Stimulated activated CD4-positive, alpha-beta T cell treated with anti-CD3 and anti-CD28 coated beads, Interleukin-4, amount 100 ng/mL, for 24 hours (primary cell): ENCODE data around the gene VWA3A.
"Not testable (repeated sequence)": the region's sequence is repeated elsewhere in the genome, so short reads cannot be mapped to it uniquely, and the experiment has no call there.

Experiments
- DNase-seq: peaks from one replicate; pipeline ENCODE4 v3.0.0-alpha.2; 2020

VWA3A gene

DNA sequence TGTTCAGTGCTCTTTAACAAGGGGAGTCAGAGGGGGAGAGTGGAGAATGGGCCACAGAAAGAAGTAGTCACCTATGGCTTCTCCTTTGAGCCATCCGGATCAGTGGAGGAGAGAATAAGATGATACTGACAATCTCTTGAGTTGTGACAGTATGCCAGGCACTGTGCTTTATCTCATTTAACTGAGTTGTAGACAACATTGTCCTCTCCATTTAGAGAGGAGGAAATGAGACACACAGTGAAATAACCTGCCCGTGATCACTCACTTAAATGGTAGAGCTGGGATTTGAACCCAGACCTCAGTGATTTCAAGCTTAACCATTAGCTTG, 95.9 kb downstream of the VWA3A start:
- no peak for DNase-seq

DNA sequence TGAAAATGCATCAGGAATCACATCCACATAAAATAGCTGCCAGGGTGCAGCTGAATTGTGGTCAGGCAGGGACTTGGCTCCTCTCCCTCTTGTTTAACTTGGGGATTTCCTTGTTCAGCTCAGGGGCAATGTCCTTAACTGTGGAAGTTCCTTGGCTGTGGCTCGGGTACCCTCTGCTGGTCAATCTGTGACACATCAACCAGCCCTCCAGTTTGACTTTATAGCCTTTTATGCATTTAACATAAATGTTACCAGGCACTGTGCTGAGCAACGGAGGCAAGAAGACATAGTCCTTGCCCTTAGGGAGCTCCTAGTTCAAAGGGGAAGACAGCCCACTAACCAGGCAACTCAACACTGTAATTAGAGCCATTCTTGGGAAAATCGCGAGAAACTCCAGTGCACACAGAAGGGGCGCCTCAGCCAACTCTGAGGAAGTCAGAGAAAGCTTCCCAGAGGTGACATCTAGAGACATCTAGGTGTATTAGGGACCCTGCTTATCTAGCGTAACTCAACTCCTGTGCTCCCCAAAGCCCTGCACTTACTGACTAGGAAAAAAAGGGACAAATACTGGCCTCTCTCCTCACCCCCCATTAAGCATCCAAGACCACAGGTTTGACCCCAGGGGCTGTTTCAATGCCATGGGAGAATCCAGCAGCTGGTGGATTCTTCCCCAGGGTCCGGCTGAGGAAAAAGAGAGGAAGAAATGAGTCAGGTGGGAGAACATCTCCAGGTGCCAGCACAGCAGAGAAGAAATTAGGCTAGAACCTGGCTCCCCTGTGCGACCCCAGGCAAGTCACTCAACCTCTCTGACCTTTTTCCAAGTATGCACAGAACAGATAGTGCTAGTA, 96.5 kb downstream of the VWA3A start:
- DNase-seq = peak; percentile 72

DNA sequence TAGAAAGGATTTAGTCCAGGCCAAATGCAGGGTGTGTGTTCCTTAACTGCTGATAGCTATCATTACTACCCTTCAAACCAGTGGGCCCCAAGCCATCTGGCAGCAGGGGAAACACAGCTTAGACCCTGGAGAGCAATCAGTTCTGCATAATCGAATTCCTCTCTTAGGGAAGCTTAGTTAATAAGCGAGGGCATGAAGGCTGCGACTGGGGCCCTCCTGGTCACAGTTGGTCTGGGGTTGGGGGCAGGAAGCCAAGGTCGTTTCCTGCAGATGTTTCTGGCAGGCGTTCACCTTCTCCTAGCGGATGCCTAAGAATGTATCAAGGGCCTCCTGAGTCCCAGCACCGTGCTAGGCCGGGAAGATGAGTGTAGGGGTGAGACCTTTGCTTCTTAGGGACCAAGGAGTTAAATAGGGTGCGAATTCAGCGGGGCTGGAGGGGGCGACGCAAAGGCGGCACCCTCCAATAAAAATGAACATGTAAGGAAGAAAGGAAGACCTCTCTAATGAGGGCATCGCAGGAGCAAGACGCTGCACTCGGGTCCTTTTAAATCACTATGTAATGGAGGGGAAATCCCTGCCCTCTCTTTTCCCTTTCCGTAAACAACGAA, 97.2 kb downstream of the VWA3A start:
- no peak for DNase-seq

DNA sequence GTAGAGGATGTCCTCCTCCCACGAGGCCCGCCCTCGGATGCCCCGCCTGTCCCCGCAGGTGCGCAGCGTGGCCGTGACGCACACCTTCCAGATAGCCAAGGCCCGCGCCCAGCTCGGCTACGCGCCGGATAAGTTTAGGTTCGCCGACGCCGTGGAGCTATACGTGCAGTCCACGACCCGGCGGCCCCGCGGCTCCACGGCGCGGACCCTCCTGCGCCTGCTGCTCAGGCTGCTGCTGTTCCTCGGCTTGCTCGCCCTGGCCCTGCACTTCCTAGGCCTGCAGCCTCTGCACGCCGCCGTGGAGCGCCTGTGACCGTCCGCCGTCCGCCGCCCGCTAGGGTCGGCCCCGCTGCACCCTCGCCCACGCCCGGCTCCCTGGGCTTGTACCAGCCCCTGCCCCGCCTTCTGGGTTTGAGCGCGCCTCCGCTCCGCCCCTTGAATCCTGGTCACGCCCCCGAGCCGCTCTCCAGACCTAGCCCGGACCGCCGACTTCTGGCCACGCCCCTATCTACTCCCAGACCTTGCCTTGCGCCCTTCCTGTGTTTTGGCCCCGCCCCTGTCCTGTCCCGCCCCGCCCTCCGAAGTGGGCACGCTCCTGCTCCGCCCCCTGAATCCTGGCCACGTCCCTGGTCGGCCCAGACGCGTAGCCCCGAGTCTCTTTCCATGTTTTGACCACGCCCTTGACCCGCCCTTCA, 97.9 kb downstream of the VWA3A start:
- peak; percentile 99 for DNase-seq

DNA sequence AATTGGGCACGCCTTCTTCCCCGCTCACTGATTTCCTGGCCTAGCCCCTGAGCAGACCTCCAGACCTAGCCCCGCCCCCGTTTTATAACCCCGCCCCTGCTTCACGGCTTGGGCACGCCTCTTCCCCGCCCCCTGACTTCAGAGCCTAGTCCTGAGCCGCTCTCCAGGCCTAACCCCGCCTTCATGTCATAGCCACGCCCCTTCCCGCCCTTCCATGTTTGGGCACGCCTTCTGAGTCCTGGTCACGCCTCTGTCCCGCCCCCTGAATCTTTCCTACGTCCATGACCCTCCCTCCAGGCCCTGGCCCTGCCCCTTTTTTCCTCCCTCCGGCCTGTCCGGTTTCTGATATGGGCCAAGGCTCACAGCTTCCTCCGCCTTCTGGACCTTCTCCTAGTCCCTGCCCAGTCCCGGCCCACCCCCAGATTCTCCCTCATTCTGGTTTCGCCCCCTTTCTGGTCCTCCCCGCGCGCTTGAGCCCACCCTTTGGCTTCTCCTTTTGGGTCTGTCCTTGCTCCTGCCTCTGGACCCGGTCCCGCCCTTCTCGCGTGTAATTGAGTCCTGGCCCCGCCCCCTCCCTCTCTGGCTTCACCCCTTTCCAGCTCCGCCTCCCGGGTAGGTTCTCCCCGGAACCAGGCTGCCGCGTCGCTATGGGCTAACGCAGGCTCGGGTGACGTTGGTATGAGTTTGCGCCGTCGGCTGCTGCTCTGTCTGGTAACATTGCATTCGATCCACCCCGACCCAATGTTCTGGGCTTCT, 98.6 kb downstream of the VWA3A start:
- peak; percentile 99 for DNase-seq

DNA sequence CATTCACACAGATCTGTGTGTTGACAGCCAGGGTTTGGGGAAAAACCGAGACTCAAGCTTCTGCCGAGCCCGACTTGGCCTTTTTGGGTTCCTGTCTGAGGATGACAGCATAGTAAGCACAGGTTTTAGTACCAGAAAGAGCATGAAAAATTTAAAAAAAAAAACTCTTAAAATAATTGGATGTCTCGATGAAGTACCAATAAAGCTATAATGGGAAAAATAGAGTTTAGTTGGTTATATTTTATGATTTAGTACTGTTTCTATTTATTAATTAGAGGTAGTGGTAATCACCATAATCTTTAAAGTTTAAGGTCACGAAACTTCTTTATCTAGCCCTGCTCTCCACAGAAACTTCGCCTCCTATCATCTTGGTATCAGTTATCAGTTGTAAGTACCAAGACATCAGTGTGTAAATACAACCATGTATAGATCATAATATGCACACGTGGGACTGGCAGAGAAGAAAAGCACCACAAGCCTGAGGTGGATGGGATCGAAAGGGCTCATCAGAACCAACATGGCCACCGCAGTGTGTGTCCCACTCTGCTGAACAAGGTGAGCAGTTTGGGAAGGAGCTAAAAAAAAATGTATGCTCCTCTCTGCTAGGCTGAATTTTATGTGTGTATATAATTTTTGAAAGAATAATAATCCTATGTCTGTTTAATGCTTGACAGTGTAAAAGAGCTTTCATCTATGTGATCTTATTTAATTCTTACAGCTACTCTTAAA, 99.4 kb downstream of the VWA3A start:
- DNase-seq = peak; percentile 43

DNA sequence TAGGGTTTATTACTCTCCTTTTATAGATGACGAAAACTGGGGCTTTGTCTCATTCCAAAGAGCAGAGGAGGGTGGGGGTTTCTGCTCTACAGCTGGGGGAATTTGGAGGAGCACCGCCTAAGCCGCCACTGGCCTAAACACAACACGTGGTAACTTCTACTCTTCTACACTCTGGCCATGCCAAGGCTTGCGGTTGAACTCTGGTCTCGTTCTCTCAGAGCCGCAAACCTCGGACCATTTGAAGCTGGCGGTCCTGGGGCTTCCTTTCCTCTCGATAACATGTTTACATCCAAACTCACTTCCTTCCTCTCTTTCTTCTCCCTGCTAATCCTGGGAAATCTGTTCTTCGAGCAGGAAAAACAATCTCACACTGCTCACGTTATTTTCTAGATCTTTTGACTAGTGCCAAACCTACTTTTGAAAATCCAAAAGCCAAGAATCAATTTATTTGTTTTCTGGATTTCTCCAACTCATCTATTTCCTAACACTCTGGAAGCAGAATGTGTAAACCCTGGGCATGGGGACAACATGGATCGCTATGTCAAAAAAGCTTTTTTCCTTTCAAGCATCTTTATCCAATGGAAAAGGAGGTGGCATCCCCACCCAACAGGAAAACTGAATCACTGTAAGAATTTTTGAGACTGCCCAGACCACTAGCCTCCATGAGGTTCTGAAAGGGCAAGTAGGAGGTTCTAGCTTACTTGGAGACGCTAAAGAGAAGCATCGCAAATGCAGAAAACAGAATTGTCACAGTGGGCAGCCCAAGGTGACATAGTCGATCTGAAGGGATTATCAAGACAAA, 100.1 kb downstream of the VWA3A start:
- DNase-seq = peak; percentile 78

DNA sequence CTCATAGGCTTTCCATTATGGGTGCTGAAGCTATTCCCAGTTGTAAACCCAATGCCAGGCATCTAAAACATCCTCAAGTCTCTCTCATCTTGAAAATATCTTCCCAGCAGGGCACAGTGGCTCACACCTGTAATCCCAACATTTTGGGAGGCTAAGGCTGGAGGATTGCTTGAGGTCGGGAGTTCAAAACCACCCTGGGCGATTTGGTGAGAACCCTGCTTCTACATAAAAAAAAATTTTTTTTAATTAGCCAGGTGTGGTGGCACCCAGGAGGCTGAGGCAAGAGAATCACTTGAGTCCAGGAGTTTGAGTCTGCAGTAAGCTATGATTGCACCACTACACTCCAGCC, 100.7 kb downstream of the VWA3A start:
- DNase-seq = no peak

DNA sequence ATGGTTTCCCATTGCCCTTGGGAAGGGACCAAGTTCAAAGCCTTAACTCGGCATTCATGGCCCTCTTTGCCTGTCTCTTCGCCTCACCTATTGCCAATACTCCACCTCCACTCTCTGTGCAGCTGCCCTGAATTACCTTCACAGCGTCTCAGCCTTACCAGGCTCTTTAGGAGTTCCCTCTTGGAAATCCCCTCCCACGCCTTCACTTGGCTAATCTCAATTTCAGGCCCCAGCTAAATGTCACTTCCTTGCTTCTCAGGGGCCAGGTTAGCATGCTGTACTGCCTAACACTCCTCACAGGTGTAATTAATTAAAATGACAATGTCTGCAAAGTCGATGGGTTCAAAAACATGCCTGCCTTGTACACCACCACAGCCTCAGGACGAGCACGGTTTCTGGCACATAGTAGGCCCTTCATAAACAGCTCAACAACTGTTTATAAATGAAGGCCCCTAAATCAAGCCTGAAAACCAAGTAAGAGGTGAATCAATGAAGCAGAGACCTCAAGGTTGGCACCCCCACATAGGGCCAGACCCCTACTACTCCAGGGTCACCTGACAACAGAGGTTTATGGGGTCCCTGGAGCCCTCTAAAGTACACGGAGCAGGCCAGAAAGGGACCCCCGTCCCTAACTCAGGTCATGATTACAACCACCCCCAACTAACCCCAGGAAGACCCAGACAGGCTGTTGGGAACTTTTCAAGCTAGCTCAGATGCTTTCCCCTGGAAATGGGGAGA, 102.5 kb downstream of the VWA3A start:
- no peak for DNase-seq

DNA sequence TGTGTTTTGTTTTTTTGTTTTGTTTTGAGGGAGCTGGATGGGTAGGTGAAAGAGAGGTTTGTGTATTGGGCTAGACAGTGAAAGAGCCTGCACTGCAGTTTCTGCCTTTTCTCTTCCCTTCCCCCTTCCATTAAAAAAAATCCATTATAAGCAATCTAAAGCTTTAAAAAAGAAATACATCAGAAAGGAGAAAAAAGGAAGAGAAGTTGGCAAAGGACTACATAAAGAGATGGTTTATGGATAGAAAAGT, 103.0 kb downstream of the VWA3A start:
- no peak for DNase-seq

DNA sequence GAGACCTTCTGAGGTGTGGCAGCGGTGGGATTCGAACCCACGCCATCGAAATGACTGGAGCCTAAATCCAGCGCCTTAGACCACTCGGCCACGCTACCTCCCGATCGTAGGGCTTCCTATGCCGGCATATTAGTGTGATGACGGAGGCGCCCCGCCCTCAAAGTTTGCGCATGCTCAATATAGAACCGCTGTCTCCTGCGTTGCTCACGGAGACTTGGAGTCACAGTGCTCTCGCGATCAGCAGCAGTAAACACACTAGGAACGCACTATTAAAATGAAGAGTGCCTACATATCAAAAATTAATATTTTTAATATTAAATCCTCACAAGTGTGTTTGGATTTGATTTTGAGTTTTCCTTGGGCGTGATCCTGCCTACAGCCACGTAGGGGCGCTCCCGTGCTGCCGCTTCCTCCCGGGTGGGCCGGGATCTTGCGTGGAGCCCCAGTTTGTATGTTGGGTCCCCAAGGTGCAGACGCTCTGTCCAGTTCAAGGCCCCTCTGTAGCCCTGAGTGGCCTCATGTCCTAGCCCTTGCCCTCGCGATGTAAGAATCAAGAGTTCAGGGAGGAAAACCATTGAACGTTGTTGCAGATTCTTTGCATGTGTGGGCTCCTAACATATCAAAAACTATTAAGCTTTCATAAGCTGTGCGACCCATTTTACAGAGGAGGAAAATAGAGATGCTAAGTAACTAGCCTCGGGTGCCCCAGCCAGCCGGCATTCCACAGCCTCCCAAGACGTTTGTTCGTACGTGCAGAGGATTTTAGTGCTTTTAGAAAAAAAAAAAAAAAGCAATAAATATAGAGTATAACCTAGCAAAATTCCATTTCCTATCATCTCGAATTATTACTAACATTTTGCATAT, 103.6 kb downstream of the VWA3A start:
- peak; percentile 93 for DNase-seq

DNA sequence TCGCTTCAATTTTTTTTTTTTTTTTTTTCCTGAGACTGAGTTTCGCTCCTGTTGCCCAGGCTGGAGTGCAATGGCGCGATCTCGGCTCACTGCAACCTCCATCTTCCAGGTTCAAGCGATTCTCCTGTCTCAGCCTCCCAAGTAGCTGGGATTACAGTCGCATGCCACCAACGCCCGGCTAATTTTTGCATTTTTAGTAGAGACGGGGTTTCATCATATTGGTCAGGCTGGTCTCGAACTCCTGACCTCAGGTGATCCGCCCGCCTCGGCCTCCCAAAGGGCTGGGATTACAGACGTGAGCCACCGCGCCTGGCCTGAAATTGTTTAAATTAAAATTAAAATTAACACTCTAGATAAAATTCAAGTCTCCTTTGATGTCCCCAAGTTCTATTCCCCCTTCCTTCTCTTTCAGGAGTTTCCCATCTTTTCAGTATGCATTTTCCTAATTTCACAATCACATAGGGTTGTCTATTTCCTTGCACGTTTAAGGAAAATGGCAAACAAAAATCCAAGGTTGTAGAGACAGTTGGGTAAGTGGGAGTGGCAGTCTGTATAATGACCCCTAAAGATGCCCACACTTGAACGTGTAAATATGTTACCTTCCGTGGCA, 104.3 kb downstream of the VWA3A start:
- DNase-seq = not testable (repeated sequence)

DNA sequence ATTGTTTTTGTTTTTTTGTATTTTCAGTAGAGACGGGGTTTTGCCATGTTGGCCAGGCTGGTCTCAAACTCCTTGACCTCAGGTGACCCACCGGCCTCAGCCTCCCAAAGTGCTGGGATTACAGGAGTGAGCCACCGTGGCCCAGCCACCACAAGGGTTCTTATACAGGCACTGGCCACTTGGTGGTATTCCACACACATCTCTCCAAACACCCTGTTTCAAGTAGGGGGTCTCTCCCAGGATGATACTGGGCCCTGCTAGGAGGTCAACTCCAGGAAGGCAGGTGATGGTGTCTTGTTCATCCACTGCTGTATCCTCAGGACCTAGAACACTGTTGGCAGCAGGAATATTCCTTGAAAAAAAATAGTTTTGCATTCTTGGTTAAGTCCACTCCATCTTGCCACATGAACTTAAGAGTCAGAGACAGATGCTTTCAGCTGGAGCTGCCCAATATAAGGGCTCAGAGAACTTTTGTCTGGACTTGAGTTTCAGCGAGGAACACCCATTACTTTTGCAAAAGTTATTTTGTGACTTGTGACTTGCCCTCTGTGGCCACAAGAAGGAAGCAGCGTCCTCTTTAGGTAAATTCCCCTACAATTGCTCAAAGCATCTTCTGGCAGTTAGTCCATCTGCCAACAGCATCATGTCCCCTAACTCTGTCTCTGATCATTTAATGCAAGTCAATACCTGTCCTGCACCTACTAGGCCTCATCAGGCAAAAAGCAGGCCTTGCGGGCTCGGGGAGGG, 106.4 kb downstream of the VWA3A start:
- no peak for DNase-seq

DNA sequence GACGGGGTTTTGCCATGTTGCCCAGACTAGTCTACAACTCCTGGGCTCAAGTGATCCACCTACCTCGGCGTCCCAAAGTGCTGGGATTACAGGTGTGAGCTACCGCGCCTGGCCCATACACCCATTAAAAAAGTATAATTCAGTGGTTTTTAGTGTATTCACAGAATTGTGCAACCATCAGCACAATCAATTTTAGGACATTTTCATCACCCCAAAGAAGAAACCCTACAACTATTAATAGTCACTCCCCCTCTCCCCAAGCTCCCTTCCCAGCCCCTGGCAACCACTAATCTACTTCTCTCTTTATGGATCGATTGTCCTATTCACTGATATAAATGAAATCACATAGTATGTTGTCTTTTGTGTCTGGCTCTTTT, 109.9 kb downstream of the VWA3A start:
- DNase-seq = no peak

DNA sequence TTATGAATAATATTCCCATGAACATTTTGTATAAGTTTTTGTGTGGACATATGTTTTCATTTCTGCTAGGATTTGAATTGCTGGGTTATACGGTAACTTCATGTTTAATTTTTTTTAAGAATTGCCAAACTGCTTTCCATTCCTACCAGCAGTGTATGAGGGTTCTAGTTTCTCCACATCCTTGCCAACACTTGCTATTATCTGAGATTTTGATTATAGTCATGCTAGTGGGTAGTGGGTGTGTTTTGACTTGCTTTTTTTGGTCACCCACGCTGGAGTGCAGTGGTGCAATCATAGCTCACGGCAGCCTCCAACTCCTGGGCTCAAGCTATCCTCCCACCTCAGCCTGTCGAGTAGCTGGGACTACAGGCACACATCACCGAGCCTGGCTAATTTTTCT, 110.8 kb downstream of the VWA3A start:
- no peak for DNase-seq

DNA sequence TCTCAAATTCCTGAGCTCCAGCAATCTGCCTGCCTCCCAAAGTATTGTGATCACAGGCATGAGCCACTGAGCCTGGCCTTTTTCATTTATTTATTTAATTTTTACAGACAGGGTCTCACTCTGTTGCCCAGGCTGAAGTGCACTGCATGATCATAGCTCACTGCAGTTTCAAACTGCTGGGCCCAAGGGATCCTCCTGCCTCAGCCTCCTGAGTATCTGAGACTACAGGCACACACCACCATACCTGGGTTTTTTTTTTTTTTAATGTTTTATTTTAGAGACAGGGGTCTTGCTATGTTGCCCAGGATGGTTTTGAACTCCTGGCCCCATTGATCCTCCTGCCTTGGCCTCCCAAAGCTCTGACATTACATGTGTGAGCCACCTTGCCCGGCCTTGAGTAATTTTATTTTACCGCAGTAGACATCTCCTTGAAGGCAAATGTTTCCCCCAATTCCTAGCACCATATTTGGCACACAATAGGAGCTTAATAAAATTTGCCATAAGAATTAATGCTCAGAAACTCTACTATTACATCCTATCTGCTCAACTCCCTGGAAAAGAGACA, 111.8 kb downstream of the VWA3A start:
- no peak for DNase-seq

DNA sequence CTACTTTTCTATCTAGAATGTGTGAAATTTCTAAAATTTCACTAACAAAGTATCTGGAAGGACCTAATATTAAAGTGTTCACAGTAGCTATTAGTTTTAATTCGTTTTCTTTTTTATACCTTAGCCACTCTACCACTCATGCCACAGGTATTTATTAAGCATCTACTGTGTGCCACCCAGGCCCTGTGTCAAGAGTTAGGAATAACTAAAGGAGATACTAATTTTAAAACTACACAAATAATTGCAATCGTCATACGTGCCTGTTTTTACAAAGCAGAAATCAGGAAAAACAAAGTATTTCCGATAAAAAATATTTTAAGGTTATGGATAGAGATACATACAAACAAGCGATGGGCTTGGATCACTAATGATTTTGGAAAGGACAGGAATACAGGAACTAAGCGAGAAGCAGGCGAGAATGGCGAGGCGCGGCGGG, 113.3 kb downstream of the VWA3A start:
- DNase-seq = no peak

DNA sequence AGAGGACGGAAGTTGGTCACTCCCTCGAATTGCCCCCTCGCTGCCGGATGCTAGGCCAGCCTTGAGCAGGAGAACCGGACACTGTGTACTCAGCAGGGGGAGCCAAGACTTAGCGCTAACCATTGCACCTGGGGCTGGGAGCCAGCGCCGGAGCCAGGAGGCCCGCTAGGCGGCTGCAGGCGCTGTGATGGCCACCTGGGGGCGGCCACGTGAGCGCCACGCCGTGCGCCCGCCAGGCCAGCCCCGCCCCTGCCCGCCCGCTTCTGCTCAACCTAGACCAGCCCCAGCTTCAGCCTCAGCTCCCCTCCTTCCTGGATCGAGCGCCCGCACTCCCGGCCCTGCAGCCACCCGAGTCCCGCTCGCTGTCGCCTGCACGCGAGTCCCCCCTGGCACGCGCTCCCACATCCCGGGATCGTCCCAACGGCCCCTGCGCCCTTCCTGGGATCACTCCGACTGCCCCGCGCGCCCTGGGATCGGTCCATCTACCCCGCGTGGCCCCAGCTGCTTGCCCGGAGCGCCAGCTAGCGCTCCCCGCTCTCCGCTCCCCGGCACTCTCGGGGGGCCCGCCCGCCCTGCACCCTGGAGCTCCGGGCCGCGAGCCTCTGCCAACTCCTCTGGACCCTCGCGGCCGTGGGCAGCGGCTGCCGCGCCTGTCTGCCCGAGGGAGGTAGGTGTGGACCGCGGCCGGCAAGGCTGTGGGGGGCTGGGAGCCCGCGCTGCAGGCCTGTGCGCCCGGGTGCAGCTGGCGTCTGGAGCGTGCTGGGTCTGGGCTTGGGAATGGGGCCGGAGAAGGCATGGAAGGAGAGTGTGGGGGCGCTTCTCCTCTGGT, 113.9 kb downstream of the VWA3A start, which contains the start of gene EEF2K:
Gene EEF2K (plus strand): TSS at position 266 of the 829 bp plus-strand sequence. CDS start 19,452 bp downstream, outside the sequence.
- DNase-seq = peak; percentile 82
